ENCODE measurements around the gene NSRP1.
A peak's percentile ranks its signal among the peaks of the same experiment; 100 is the strongest.

The NSRP1 gene

GRCh38 chr17:30132615-30133014 lies 16.0 kb downstream of the NSRP1 start:
- no peak for TF ChIP-seq CTCF (conservative IDR thresholded peaks at IDR 0.05)
- H3K27ac ChIP-seq = no peak overlapping the region

- no peak for TF ChIP-seq CTCF (conservative IDR thresholded peaks at IDR 0.05)
- no peak overlapping the region for H3K27ac ChIP-seq
These were observed 16.6 kb downstream of the NSRP1 start for GRCh38 chr17:30133197-30133596.

DNA sequence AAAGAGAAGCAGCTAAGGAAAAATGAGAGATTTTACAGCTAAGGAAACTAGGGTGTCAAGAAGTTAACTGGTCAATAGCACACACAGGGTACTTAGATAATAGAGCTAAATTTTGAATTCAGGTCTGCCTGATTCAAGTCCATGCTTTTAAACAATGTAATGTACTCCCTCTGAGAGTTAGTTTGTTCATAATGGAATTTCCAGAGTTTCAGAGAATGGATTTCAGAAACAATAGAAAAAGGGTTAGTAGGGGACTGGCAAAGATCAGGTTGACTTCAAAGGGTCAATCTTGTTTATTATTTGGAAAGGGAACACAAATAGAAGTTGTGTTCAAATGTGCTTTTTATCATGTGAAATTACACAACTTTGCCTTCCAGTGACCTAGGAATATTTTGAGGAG lies 17.9 kb downstream of the NSRP1 start:
- TF ChIP-seq CTCF (conservative IDR thresholded peaks at IDR 0.05) = no peak
- no peak overlapping the region for H3K27ac ChIP-seq

DNA sequence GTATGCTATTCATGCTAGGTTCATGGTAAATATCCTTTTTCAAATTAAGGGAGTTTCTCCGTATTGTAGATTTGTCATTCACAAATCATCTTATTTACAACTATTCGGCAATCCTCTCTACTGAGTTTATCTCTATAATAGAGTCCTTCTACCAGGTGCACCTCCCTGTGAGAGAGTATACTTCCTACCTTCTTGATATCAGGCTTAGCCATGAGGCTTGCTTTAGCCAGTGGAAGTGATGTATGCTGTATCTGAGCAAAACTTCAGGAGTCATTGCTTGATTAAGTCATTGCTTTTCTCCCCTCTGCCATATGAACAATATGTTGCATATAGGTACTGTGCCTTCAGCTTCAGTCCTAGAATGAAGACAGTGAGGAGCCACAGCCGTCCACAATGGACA lies 20.5 kb downstream of the NSRP1 start:
- no peak overlapping the region for H3K27ac ChIP-seq
- no peak for TF ChIP-seq CTCF (conservative IDR thresholded peaks at IDR 0.05)

- H3K27ac ChIP-seq = peak overlapping the region; percentile 7; the same call in 1 of the 2 replicates
These were observed 31.2 kb downstream of the NSRP1 start for GRCh38 chr17:30147860-30148259.

- H3K27ac ChIP-seq = peak overlapping the region; percentile 7; the same call in 1 of the 2 replicates
- no peak for TF ChIP-seq CTCF (conservative IDR thresholded peaks at IDR 0.05)
These were observed 31.8 kb downstream of the NSRP1 start for GRCh38 chr17:30148376-30148775.

- no peak for TF ChIP-seq CTCF (conservative IDR thresholded peaks at IDR 0.05)
- H3K27ac ChIP-seq = no peak overlapping the region
These were observed 34.9 kb downstream of the NSRP1 start for GRCh38 chr17:30151471-30151870.

DNA sequence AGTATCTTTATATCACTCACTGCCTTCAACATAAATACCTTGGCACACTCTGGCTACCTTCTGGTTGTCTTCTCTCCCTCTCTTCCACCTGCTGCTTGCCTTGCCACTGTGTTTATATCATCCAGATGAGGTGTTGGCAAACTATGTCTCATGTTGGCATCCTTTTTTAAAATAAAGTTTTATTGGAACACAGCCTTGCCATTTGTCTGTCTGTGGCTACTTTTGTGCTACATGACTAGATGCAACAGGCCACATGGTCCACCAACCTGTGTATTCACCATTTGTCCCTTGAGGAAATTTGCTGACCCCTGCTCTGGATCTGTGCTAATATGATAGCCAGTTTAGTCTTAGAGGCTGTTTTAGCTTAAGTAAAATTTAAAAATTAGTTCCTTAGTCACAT lies 36.8 kb downstream of the NSRP1 start:
- H3K27ac ChIP-seq = no peak overlapping the region
- no peak for TF ChIP-seq CTCF (conservative IDR thresholded peaks at IDR 0.05)
